Amniotic stem cell (primary cell): ENCODE data around the gene DSP.

Source experiments
- DNase-seq: peaks from one replicate; lab custom pipeline; 2025; lab: John Stamatoyannopoulos, UW

Gene DSP

GRCh38 chr6:7541175-7542064 lies at the start of gene DSP:
Gene DSP (plus strand): TSS chr6:7541671. CDS start chr6:7541916, 245 bp downstream.
- DNase-seq = peak; percentile 49

- DNase-seq = no peak
Observed at GRCh38 chr6:7493866-7494265, 47.6 kb upstream of the DSP start.

- no peak for DNase-seq
Observed at GRCh38 chr6:7494638-7495037, 46.8 kb upstream of the DSP start.

GRCh38 chr6:7496266-7496875 lies 45.1 kb upstream of the DSP start:
- DNase-seq = no peak

- DNase-seq = no peak
Observed at GRCh38 chr6:7500752-7501282, 40.7 kb upstream of the DSP start.

GRCh38 chr6:7502743-7503142 lies 38.7 kb upstream of the DSP start:
- DNase-seq = no peak

- DNase-seq = no peak
Observed at GRCh38 chr6:7504041-7504440, 37.4 kb upstream of the DSP start.

GRCh38 chr6:7505189-7505699 lies 36.2 kb upstream of the DSP start:
- DNase-seq = peak; percentile 26

- no peak for DNase-seq
Observed at GRCh38 chr6:7507600-7507999, 33.9 kb upstream of the DSP start.

- no peak for DNase-seq
Observed at GRCh38 chr6:7512320-7512719, 29.2 kb upstream of the DSP start.

GRCh38 chr6:7513529-7513928 lies 27.9 kb upstream of the DSP start:
- DNase-seq = no peak

- no peak for DNase-seq
Observed at GRCh38 chr6:7515363-7515762, 26.1 kb upstream of the DSP start.

GRCh38 chr6:7518877-7519276 lies 22.6 kb upstream of the DSP start:
- DNase-seq = no peak

- no peak for DNase-seq
Observed at GRCh38 chr6:7522873-7523272, 18.6 kb upstream of the DSP start.

- no peak for DNase-seq
Observed at GRCh38 chr6:7523922-7524321, 17.5 kb upstream of the DSP start.

GRCh38 chr6:7526755-7527154 lies 14.7 kb upstream of the DSP start:
- no peak for DNase-seq

- peak; percentile 63 for DNase-seq
Observed at GRCh38 chr6:7528565-7528964, 12.9 kb upstream of the DSP start.

- DNase-seq = no peak
Observed at GRCh38 chr6:7529141-7529540, 12.3 kb upstream of the DSP start.

GRCh38 chr6:7532232-7532631 lies 9.2 kb upstream of the DSP start:
- DNase-seq = no peak

GRCh38 chr6:7532821-7533220 lies 8.7 kb upstream of the DSP start:
- DNase-seq = no peak

GRCh38 chr6:7534192-7534591 lies 7.3 kb upstream of the DSP start:
- no peak for DNase-seq

GRCh38 chr6:7535498-7535897 lies 6.0 kb upstream of the DSP start:
- peak; percentile 66 for DNase-seq

GRCh38 chr6:7537565-7538174 lies 3.8 kb upstream of the DSP start:
- no peak for DNase-seq
